CD14-positive monocyte (primary cell): ENCODE data around the gene ST7. TPM values are rescaled to one million over a fixed set of nuclear protein-coding genes. Genes with fewer than 3 reads are reported as not detected.

ENCODE experiments used
- DNase-seq, 3 donors: peaks; one replicate each; pipeline ENCODE4 v3.0.0-alpha.2; 2011 to 2022
- H2AFZ ChIP-seq: 2 replicates; pipeline ENCODE4 v1.6.0; 2012; ENCODE audit warnings: mild to moderate bottlenecking, low read depth, low read length, inconsistent platforms; ENCODE audit not compliant: insufficient read depth, poor library complexity, severe bottlenecking
- H3K27ac ChIP-seq, 2 donors: 1 replicate in 1 of 2; 2 replicates in 1 of 2; pipeline ENCODE4 v1.5.1; 2012 to 2013; ENCODE audit warnings: low read length in 2 of 2, control low read depth in 1 of 2, inconsistent platforms in 1 of 2, low read depth in 1 of 2, mild to moderate bottlenecking in 1 of 2
- H3K27me3 ChIP-seq, 2 donors: one replicate each; pipeline versions ENCODE4 v1.6.0 to v1.6.1; 2011 to 2013; ENCODE audit warnings: low read length in 2 of 2; ENCODE audit not compliant: control insufficient read depth in 2 of 2, insufficient read depth in 2 of 2
- H3K36me3 ChIP-seq, 2 donors: replicated peaks in 1 of 2; 1 replicate in 1 of 2; 2 replicates in 1 of 2; pipeline versions ENCODE4 v1.5.1 to v1.6.1; 2012 to 2013; ENCODE audit warnings: low read length in 2 of 2, control low read depth in 1 of 2, inconsistent platforms in 1 of 2, mild to moderate bottlenecking in 1 of 2; ENCODE audit not compliant: insufficient read depth in 2 of 2, control insufficient read depth in 1 of 2
- H3K4me1 ChIP-seq, 2 donors: 1 replicate in 1 of 2; 2 replicates in 1 of 2; pipeline versions ENCODE4 v1.5.1 to v1.6.1; 2012 to 2013; ENCODE audit warnings: low read length in 2 of 2, control low read depth in 1 of 2, inconsistent platforms in 1 of 2, mild to moderate bottlenecking in 1 of 2, moderate library complexity in 1 of 2; ENCODE audit not compliant: insufficient read depth in 2 of 2, control insufficient read depth in 1 of 2
- H3K4me2 ChIP-seq: replicated peaks from 2 replicates; pipeline ENCODE3; 2012; ENCODE audit warnings: low read length, moderate library complexity, mild to moderate bottlenecking; ENCODE audit not compliant: poor library complexity, severe bottlenecking; ENCODE audit errors: extremely low read depth
- H3K4me3 ChIP-seq, 3 experiments: fragments of 200-600 bp in 1 of 3; sonication (generic) in 1 of 3; replicated peaks in 1 of 3; 1 replicate in 2 of 3; 2 replicates in 1 of 3; pipeline ENCODE4 v1.5.1; 2011 to 2013; ENCODE audit warnings: low read length in 3 of 3, mild to moderate bottlenecking in 3 of 3, control low read depth in 2 of 3, low read depth in 2 of 3, inconsistent platforms in 1 of 3, moderate library complexity in 1 of 3
- H3K79me2 ChIP-seq: 2 replicates; pipeline ENCODE4 v1.6.0; 2012; ENCODE audit warnings: mild to moderate bottlenecking, control low read depth, inconsistent platforms, low read length, moderate library complexity; ENCODE audit not compliant: insufficient read depth
- H3K9ac ChIP-seq: 2 replicates; pipeline ENCODE4 v1.6.0; 2017; ENCODE audit warnings: low read length, mild to moderate bottlenecking; ENCODE audit not compliant: insufficient read depth, poor library complexity, severe bottlenecking
- H3K9me3 ChIP-seq, 2 donors: replicated peaks in 1 of 2; 1 replicate in 1 of 2; 2 replicates in 1 of 2; pipeline versions ENCODE4 v1.5.1 to v1.6.1; 2012 to 2013; ENCODE audit warnings: low read length in 2 of 2, control low read depth in 1 of 2; ENCODE audit not compliant: control insufficient read depth in 1 of 2, insufficient read depth in 1 of 2
- H4K20me1 ChIP-seq: 2 replicates; pipeline ENCODE4 v1.6.0; 2012; ENCODE audit warnings: mild to moderate bottlenecking, low read length, control low read depth, moderate library complexity; ENCODE audit not compliant: insufficient read depth
- H3K27ac Mint-ChIP-seq, 7 donors: one replicate each; pipeline ENCODE4 v1.8.0; 2020; ENCODE audit warnings: mild to moderate bottlenecking in 7 of 7, mixed read lengths in 7 of 7, moderate library complexity in 6 of 7, inconsistent platforms in 2 of 7
- H3K27me3 Mint-ChIP-seq, 3 donors: one replicate each; pipeline ENCODE4 v1.8.0; 2021 to 2022; ENCODE audit warnings: low read depth in 3 of 3, mild to moderate bottlenecking in 3 of 3, mixed read lengths in 3 of 3, moderate library complexity in 3 of 3, inconsistent platforms in 1 of 3
- H3K36me3 Mint-ChIP-seq, 2 donors: one replicate each; pipeline ENCODE4 v1.8.0; 2020; ENCODE audit warnings: mixed read lengths in 2 of 2, inconsistent platforms in 1 of 2, mild to moderate bottlenecking in 1 of 2
- H3K4me1 Mint-ChIP-seq: one replicate; pipeline ENCODE4 v1.8.0; 2020; ENCODE audit warnings: mild to moderate bottlenecking, mixed read lengths
- H3K4me3 Mint-ChIP-seq, 2 donors: one replicate each; pipeline ENCODE4 v1.8.0; 2020; ENCODE audit warnings: mild to moderate bottlenecking in 2 of 2, mixed read lengths in 2 of 2, moderate library complexity in 1 of 2
- H3K9me3 Mint-ChIP-seq, 7 donors: one replicate each; pipeline ENCODE4 v1.8.0; 2020 to 2022; ENCODE audit warnings: mixed read lengths in 7 of 7, mild to moderate bottlenecking in 6 of 7, moderate library complexity in 6 of 7, inconsistent platforms in 2 of 7
- WGBS: methylation state at CpG from one replicate; pipeline ENCODE4 v1.1.5; 2013; ENCODE audit warnings: missing lambda C conversion rate; ENCODE audit not compliant: insufficient coverage; 5-methylcytosine and 5-hydroxymethylcytosine counted together
- intact Hi-C, 2 donors: fragments of 100-400 bp; cut with micrococcal nuclease; formaldehyde crosslinking; loops; one replicate each; pipeline versions ENCODE4 v1.15.0 to v1.15.1; 2023
- polyA plus RNA-seq, 3 donors: library from polyadenylated mRNA; depleted of rRNA in 1 of 3; unstranded in 2 of 3; stranded (reverse) in 1 of 3; fragments of 300-500 nt in 2 of 3; fragments of >200 nt in 1 of 3; fragmentation: Illumina TruSeq in 2 of 3; gene quantifications; 1 replicate in 2 of 3; 2 replicates in 1 of 3; pipeline ENCODE4 v1.2.3, GENCODE V29; 2012 to 2021
- TF ChIP-seq, protein P1 (sequence below): fragments of 200-600 bp; IDR thresholded peaks from one replicate; pipeline ENCODE4 v1.8.0; 2022; ENCODE audit warnings: antibody characterized with exemption, mild to moderate bottlenecking

ST7 gene
- polyA plus RNA-seq, 3 donors, result 3.6 to 5.5 (median 4.1) TPM

DNA sequence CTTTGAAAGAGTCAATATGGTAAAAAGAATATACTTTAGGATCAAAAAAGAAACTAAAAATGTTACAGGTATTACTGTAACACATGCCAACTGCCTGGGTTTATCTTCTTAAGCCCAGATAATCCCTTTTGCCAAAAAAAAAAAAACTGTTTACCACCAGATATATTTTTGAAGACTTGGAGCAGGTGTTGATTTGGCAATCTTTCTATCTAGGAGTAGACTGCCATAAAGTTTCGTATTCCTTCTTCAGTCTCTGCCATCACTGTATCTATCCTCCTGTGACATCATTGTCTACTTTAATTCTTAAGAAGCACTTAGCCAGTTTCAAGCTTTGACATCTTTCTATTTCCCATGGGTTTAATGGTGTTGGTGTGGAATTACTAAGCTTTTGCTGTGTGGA, 161.0 kb downstream of the ST7 start:
- no peak overlapping the region for H3K4me3 Mint-ChIP-seq
- no peak overlapping the region for H3K27ac Mint-ChIP-seq

DNA sequence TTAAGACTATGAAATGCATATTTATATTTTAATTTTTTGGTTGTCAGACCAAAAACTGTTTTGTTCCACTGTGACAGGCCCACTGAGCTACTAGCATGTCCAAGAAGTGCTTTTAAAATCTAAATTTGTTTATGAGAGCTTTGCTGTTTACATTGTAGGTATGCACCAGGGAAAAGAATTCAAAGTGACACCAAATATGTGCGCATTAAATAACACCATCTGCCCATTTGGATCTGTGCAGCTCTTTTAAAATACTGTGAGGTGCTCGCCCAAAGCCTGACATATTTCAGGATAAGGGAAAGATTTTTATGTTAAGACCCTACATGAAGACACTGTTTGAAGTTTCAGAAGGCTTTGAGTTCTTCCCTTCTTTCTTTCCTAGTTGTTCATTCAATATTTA, 162.9 kb downstream of the ST7 start:
- Mint-ChIP-seq H3K36me3 (peaks cover 7 to 8% of the 10 kb centered on the region in 2 donors), H3K9me3 (peaks cover 0 to 3% (median 0%) of the 10 kb centered on the region in 7 donors), H3K4me1 (no peaks in the 10 kb centered on the region), H3K27ac (no peak overlapping the region), H3K27me3 (peaks cover 0 to 5% (median 0%) of the 10 kb centered on the region in 3 donors), H3K4me3 (no peak overlapping the region)
- DNase-seq, result no peak
- no peaks in the 10 kb centered on the region for H4K20me1 ChIP-seq
- no peaks in the 10 kb centered on the region for H3K79me2 ChIP-seq
- no peak overlapping the region for H3K27ac ChIP-seq
- TF ChIP-seq, protein P1, sequence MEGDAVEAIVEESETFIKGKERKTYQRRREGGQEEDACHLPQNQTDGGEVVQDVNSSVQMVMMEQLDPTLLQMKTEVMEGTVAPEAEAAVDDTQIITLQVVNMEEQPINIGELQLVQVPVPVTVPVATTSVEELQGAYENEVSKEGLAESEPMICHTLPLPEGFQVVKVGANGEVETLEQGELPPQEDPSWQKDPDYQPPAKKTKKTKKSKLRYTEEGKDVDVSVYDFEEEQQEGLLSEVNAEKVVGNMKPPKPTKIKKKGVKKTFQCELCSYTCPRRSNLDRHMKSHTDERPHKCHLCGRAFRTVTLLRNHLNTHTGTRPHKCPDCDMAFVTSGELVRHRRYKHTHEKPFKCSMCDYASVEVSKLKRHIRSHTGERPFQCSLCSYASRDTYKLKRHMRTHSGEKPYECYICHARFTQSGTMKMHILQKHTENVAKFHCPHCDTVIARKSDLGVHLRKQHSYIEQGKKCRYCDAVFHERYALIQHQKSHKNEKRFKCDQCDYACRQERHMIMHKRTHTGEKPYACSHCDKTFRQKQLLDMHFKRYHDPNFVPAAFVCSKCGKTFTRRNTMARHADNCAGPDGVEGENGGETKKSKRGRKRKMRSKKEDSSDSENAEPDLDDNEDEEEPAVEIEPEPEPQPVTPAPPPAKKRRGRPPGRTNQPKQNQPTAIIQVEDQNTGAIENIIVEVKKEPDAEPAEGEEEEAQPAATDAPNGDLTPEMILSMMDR, result no peak
- H3K9ac ChIP-seq, result no peak overlapping the region
- no CpG with 5 or more reads among the region's 2 CpGs for WGBS
- no peak overlapping the region for H3K4me3 ChIP-seq
- no peaks in the 10 kb centered on the region for H3K4me1 ChIP-seq
- H3K4me2 ChIP-seq, result no peak overlapping the region
- H3K36me3 ChIP-seq, result no peaks in the 10 kb centered on the region
- intact Hi-C loops, result loop anchor here (5.0 to 10.0 kb wide), 3 partner anchors 121 to 184 kb away; no protein-coding TSS in a partner anchor
- H3K9me3 ChIP-seq, result no peaks in the 10 kb centered on the region
- H2AFZ ChIP-seq, result no peak overlapping the region
- no peaks in the 10 kb centered on the region for H3K27me3 ChIP-seq

More for the DNA sequence above, 161.0 kb downstream of the ST7 start:
- no peak for DNase-seq
- Histone ChIP-seq H3K9ac (no peak overlapping the region), H3K9me3 (no peaks in the 10 kb centered on the region), H3K79me2 (no peaks in the 10 kb centered on the region), H3K4me2 (no peak overlapping the region), H3K27me3 (no peaks in the 10 kb centered on the region), H3K4me3 (no peak overlapping the region), H3K27ac (no peak overlapping the region), H3K36me3 (no peaks in the 10 kb centered on the region), H3K4me1 (no peaks in the 10 kb centered on the region), H2AFZ (no peak overlapping the region), H4K20me1 (no peaks in the 10 kb centered on the region)
- peaks cover 0 to 5% (median 0%) of the 10 kb centered on the region in 3 donors for H3K27me3 Mint-ChIP-seq
- peaks cover 6% of the 10 kb centered on the region for H3K4me1 Mint-ChIP-seq
- peaks cover 0 to 4% of the 10 kb centered on the region in 2 donors for H3K36me3 Mint-ChIP-seq
- intact Hi-C loops, result loop anchor here (10.0 kb wide), 2 partner anchors 119 to 129 kb away; no protein-coding TSS in a partner anchor
- TF ChIP-seq, protein P1, result no peak
- peaks cover 0 to 3% (median 0%) of the 10 kb centered on the region in 7 donors for H3K9me3 Mint-ChIP-seq
- WGBS, result no CpG with 5 or more reads among the region's 1 CpG
